Effector memory CD8-positive, alpha-beta T cell (primary cell): ENCODE measurements around the gene SRGAP2C.
"Not testable (repeated sequence)": the region's sequence is repeated elsewhere in the genome, so short reads cannot be mapped to it uniquely, and the experiment has no call there.

Experiments used
- ATAC-seq: fragments of 150-1000 bp; cut with Tn5 transposase; replicated peaks from 2 replicates; pipeline ENCODE4 v1.10.0; 2021; ENCODE audit warnings: mild to moderate bottlenecking, moderate library complexity
- DNase-seq, 3 experiments: peaks; one replicate each; pipeline ENCODE4 v3.0.0; 2021
- H3K27ac Mint-ChIP-seq, 2 donors: one replicate each; pipeline ENCODE4 v1.8.0; 2022; ENCODE audit warnings: mild to moderate bottlenecking in 2 of 2, mixed read lengths in 2 of 2, moderate library complexity in 2 of 2
- H3K27me3 Mint-ChIP-seq, 2 donors: one replicate each; pipeline ENCODE4 v1.8.0; 2022; ENCODE audit warnings: mixed read lengths in 2 of 2
- H3K36me3 Mint-ChIP-seq: one replicate; pipeline ENCODE4 v1.8.0; 2022; ENCODE audit warnings: mild to moderate bottlenecking, moderate library complexity, mixed read lengths; ENCODE audit not compliant: insufficient read depth
- H3K4me1 Mint-ChIP-seq, 2 donors: one replicate each; pipeline ENCODE4 v1.8.0; 2022; ENCODE audit warnings: low read depth in 2 of 2, mixed read lengths in 2 of 2
- H3K4me3 Mint-ChIP-seq, 2 donors: one replicate each; pipeline ENCODE4 v1.8.0; 2022; ENCODE audit warnings: mild to moderate bottlenecking in 2 of 2, mixed read lengths in 2 of 2, moderate library complexity in 2 of 2
- H3K9me3 Mint-ChIP-seq, 2 donors: one replicate each; pipeline ENCODE4 v1.8.0; 2022; ENCODE audit warnings: mixed read lengths in 2 of 2

Gene SRGAP2C

DNA sequence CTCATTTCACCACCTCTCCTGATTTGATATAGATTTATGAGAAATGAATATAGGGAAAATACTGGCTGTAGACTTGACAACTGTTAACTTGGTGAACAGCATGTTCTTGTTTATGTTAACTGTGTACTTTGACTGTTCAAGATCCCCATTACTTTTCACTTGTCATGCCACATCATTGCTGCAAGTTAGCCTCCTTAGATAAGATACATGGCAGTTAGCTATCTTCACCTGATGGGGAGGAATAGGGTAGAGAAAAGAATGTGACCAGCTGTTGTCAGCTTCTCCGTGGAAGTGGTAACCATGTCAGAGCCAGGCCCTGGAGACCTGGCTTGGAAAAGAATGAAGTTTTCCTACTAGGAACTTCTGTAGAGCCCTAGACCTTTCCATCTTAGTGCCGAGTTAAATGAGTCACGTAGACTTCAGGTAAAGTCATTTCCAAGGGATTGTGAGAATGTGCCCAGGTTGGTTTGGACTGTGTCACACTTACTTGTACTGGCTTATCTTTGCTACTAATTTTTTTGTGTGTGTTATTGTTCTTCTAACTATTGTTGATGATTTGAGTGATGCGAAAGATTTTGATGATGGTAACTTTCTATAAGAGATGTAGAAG, 41.6 kb downstream of the SRGAP2C start:
- H3K4me3 Mint-ChIP-seq, DNase-seq, ATAC-seq, H3K36me3 Mint-ChIP-seq, H3K27ac Mint-ChIP-seq, H3K27me3 Mint-ChIP-seq, H3K9me3 Mint-ChIP-seq, H3K4me1 Mint-ChIP-seq: not testable (repeated sequence)

DNA sequence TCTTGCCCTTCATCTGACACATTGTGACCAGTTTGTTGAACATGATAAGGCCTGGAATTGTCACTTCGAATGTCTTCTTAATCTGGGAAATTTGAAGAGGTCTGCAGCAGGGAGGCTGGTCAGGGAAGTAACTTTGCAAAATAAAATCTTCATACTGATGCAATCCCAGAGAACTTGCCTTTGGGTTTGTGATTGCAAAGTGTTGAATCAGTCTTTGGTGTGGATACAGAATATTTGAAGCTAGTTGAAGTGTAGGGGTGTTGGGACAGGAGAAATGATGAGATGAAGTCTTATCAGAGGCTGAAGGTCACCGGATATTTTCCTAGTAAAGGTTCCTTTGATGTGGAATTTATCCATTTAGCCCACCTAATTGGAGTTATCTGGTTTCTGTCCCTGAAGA, 42.1 kb downstream of the SRGAP2C start:
- H3K27ac Mint-ChIP-seq, H3K36me3 Mint-ChIP-seq, H3K27me3 Mint-ChIP-seq, H3K9me3 Mint-ChIP-seq, H3K4me1 Mint-ChIP-seq, ATAC-seq, DNase-seq, H3K4me3 Mint-ChIP-seq: not testable (repeated sequence)

DNA sequence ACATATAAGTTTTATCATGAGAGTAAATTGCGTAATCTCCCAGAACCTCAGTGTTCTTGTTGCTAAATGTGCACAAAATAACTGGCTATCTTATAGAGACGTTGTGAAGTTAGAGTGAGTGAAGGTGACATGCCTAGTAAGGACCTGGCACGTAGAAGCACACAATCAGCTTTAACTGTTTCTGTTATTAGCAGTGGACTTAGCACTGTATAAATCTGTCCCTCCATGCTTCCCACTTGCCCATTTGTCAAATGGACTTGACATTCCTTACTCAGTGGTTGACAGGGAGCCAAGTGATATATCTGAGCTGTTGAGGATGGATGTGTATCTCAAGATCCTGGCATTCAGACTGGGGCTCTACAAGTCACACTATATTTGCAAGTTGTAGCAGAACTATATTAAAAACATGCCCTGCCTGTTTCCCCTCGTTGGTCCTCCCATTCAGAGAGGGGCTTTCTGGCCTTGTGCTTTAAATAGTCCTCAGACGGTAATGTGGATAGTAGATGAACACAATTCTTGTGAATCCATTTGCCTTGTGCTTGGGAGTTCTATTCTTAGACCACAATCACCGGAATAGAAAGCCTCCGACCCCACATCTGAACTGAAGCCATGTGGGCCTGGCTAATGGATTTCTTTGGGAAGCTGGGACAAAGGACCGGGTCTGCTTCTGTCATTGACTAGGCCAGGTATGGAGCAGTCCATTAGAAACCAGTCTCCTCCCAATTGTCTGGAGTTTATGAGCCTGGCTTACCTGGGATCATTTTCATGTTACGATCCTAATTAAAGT, 43.0 kb downstream of the SRGAP2C start:
- H3K27me3 Mint-ChIP-seq, ATAC-seq, H3K27ac Mint-ChIP-seq, H3K4me1 Mint-ChIP-seq, H3K36me3 Mint-ChIP-seq, H3K4me3 Mint-ChIP-seq, DNase-seq, H3K9me3 Mint-ChIP-seq: not testable (repeated sequence)

DNA sequence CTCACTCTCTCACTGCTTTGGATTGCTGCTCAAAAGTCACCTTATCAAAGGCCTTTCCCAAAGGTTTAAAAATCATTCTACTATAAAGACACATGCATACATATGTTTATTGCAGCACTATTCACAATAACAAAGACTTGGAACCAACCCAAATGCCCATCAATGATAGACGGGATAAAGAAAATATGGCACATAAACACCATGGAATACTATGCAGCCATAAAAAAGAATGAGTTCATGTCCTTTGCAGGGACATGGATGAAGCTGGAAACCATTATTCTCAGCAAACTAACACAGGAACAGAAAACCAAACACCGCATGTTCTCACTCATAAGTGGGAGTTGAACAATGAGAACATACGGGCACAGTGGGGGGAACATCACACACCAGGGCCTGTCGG, 45.9 kb downstream of the SRGAP2C start:
- not testable (repeated sequence) for H3K4me1 Mint-ChIP-seq, H3K9me3 Mint-ChIP-seq, H3K36me3 Mint-ChIP-seq, H3K27me3 Mint-ChIP-seq, ATAC-seq, DNase-seq, H3K27ac Mint-ChIP-seq, H3K4me3 Mint-ChIP-seq

DNA sequence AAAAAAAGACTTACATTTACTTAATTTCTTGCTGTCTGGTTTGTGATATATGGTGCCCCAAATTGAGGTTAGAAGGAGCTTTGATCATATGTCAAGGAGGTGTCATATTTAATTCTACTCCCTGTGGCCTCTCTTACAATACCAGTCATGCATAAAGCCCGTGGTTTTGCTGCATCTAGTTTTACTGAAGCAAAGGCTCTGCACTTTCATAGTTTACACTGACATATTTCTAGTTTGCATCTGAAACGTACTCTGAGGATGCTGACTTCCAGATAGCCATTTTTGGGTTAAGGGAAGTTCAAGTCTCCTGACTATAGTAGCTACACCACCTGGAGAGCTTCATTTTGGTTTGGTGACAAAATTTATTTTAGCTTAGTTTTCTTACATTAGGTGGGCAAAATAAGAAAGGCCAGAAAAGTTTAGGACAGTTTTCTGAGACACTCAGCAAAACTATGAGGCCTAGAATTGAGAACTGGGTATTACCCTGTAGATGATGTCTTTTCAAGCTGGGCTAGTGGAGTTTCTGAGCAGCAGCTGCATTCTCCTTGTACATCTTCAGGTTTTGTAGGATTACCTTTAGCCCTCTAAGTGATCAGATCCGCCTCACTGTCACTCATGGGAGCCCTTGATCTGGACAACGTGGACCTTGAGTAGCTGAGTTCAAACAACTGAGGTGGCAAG, 47.8 kb downstream of the SRGAP2C start:
- DNase-seq, H3K36me3 Mint-ChIP-seq, H3K9me3 Mint-ChIP-seq, H3K4me3 Mint-ChIP-seq, H3K27ac Mint-ChIP-seq, H3K4me1 Mint-ChIP-seq, H3K27me3 Mint-ChIP-seq: not testable (repeated sequence)
- ATAC-seq: peak; percentile 32

DNA sequence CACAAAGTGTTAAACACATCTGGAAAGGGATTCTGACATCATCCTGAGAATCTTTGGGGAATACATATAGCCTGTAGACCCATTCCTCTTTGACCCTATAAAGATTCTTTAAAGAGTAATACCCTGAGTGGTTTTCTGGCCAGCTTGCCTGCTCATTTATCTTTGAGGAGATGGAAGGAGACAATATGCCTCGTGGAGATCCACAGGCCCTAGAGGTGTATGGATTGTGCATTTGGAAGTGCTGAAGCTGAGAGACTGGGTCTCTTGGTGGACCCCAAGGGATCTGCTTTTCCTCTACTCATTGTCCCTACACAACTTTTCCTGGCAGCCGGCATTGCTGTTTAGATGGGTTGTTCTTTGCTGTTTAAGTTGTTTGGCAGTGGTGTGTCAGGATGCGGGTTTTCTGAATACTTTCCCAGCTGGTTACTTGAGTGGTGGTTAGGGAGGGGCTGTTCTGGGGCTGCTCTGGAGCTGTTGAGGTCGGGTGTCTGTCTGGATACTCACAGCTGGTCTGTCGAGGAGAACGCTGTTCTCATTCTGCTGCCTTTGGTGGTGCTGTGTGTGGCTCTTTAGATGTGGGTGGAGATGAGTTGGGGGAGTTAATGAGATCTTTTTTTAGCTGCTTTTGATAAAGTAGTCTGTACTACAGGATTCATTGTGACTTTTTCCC, 49.5 kb downstream of the SRGAP2C start:
- H3K4me3 Mint-ChIP-seq, H3K36me3 Mint-ChIP-seq, H3K9me3 Mint-ChIP-seq, ATAC-seq, DNase-seq, H3K4me1 Mint-ChIP-seq, H3K27me3 Mint-ChIP-seq, H3K27ac Mint-ChIP-seq: not testable (repeated sequence)

DNA sequence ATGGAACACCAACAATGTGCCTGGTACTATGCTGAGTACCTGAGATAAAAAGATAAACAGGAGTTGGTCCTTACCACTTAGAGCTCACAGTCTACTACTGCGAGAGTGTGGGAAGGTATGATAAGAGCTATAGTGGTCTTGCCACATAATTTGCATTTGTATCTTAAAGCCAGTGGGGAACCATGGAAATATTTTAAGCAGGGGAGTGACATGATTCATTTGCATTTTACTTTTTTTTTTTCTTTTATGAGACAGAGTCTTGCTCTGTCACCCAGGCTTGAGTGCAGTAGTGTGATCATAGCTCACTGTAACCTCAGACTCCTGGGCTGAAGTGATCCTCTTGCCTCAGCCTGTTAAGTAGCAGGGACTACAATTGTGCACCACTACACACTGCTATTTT, 53.6 kb downstream of the SRGAP2C start:
- not testable (repeated sequence) for H3K36me3 Mint-ChIP-seq, H3K4me3 Mint-ChIP-seq, H3K27ac Mint-ChIP-seq, H3K27me3 Mint-ChIP-seq, H3K9me3 Mint-ChIP-seq, H3K4me1 Mint-ChIP-seq, DNase-seq
- ATAC-seq: peak; percentile 44

DNA sequence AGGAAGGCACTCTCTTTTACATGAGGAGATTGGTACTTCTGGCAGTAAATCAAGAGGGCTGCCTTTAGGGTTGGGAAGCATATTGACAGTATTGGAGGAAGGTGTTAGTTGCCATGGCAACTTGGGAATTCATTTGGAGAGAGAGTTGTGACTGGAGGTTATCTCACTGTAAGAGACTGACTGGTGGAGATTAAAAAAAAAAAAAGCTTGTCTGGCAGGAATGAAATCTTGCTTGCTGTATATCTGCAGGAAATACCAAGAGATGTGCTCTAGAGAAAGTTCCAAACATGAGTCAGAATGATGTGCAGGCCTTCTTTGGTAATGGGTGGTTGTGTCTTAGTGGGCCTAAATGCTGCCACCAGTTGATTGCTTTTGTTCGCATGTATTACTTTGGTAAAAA, 59.1 kb downstream of the SRGAP2C start:
- ATAC-seq, H3K27ac Mint-ChIP-seq, H3K4me1 Mint-ChIP-seq, DNase-seq, H3K9me3 Mint-ChIP-seq, H3K36me3 Mint-ChIP-seq, H3K27me3 Mint-ChIP-seq, H3K4me3 Mint-ChIP-seq: not testable (repeated sequence)

DNA sequence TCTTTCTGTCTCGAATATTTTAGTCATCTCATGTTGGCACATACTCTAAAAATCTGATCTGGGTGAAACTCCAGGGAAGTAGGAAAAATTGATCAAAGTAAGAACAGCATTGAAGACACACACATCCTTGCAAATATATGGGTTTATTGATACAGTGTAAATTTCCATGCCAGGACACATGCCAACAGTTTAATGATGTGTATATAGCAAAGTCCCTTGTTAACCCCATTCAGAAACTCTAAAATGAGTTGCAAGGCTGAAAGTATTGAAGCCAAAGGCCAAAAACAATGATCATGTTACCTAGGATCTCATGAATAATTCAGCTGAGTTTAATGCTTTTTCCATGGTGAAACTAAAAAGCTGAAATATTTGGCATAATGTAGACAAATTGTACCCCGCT, 61.6 kb downstream of the SRGAP2C start:
- not testable (repeated sequence) for H3K4me3 Mint-ChIP-seq, H3K27me3 Mint-ChIP-seq, H3K4me1 Mint-ChIP-seq, H3K9me3 Mint-ChIP-seq, H3K36me3 Mint-ChIP-seq, ATAC-seq, DNase-seq, H3K27ac Mint-ChIP-seq

DNA sequence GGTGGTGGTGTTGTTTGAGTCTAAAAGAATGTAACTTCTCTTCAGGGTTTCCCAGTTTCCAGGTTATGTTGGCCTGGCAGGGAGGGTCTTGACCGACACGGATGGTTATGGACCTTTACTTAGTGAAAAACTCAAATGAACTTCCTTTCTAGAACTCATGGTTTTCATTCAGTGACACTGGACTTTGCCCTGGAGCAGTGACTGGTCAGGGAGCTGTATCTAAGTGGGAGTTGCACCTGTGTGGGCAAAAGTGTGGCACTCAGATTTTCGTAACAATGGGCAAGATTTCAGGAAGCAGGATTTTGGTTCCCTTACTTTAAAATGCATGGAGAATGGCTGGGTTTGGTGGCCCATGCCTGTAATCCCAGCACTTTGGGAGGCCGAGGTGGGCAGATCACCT, 67.9 kb downstream of the SRGAP2C start:
- not testable (repeated sequence) for H3K27me3 Mint-ChIP-seq, H3K36me3 Mint-ChIP-seq, H3K27ac Mint-ChIP-seq, H3K4me1 Mint-ChIP-seq, DNase-seq, ATAC-seq, H3K4me3 Mint-ChIP-seq, H3K9me3 Mint-ChIP-seq

DNA sequence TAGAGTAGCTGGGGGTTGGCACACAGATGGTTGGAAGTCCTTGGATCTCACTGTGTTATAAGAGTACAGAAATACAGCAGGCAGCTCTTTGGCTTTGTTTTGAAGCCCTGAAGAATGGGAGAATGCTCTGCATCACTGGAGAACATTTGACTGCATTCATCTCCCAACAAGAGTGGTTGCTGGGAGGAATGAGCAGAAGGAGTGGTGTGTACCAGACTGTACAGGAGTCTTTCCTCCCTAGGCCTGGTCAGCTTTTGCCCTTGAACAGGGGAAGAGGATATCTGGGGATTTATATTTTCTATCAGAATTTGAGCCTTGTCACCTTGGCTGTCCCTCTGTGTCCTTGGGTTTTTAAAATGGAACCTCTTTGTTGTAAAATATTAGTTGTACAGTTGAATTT, 69.8 kb downstream of the SRGAP2C start:
- DNase-seq, H3K36me3 Mint-ChIP-seq, H3K27me3 Mint-ChIP-seq, H3K27ac Mint-ChIP-seq, H3K9me3 Mint-ChIP-seq, H3K4me3 Mint-ChIP-seq, ATAC-seq, H3K4me1 Mint-ChIP-seq: not testable (repeated sequence)

DNA sequence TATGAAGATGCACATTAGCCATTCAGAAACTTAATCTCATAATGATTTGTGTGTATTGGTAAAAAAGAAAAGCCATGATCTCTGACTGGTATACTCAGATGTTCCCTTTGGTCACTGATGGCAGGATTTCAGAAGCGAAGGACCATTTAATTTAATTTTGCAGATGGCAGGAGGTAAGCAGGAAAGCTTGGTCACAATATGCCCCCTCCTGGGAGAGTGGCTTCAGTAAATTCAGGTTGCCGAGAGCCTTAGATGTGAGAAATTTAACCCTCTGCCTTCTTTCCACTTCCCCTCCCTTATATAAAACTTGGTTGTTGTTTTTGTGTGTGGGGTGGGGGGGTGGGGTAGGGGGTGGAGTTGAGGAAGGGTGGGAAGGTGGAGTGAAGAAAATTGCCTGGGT, 72.9 kb downstream of the SRGAP2C start:
- H3K4me1 Mint-ChIP-seq, H3K36me3 Mint-ChIP-seq, DNase-seq, H3K4me3 Mint-ChIP-seq, H3K27ac Mint-ChIP-seq, ATAC-seq, H3K9me3 Mint-ChIP-seq, H3K27me3 Mint-ChIP-seq: not testable (repeated sequence)

DNA sequence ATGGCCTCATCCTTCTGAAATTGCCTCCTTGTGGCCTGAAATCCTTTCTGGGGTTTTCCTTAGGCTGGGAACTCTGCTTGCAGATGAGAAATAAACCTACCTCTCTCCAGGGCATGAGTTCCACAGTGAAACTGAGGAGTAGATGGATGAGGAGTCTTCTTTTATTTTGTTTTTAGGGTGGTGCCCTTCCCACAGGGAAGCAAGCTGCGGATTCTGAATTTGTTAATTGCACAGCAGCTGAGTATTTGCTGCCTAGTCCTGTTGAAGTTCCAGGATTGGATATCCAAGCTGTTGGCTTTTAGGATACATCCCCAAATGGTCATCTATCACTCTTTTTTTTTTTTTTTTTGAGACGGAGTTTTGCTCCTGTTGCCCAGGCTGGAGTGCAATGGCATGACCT, 73.4 kb downstream of the SRGAP2C start:
- not testable (repeated sequence) for H3K4me1 Mint-ChIP-seq

DNA sequence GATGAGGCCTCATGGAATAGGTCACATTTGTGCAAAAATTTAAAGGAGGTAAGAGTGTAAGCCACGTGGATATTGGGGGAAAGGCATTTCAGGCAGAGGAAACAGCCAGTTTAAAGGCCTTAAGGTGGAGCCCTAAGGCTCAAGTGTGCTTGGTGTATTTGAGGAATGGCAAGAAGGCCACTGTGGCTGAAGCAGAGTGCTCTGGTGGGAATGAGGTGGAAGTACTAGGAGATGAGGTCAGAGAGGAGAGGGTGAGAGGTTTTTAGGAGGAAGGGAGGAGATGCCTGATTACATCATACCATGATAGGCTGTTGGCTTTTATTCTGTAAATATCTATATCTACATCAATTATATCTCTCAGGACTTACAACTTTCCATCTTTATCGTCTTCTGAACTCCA, 75.4 kb downstream of the SRGAP2C start:
- H3K36me3 Mint-ChIP-seq, ATAC-seq, DNase-seq, H3K4me3 Mint-ChIP-seq, H3K27ac Mint-ChIP-seq, H3K27me3 Mint-ChIP-seq, H3K9me3 Mint-ChIP-seq: not testable (repeated sequence)
- peaks cover 3 to 11% of the 10 kb centered on the region in 2 donors for H3K4me1 Mint-ChIP-seq

More for the DNA sequence above, 73.4 kb downstream of the SRGAP2C start:
- not testable (repeated sequence) for H3K4me3 Mint-ChIP-seq, H3K27me3 Mint-ChIP-seq, H3K9me3 Mint-ChIP-seq, DNase-seq, H3K27ac Mint-ChIP-seq, ATAC-seq, H3K36me3 Mint-ChIP-seq
